ENCODE results near the gene CPSF4. TPM values are rescaled to one million over a fixed set of nuclear protein-coding genes. Genes with fewer than 3 reads are reported as not detected.
A peak's percentile ranks its signal among the peaks of the same experiment; 100 is the strongest.

CPSF4 gene
- total RNA-seq, result 32.3 and 37.9 TPM in 2 replicates
- long read RNA-seq, partial matches to known transcripts, result 1 of 9 reads
- long read RNA-seq, other reads (novel, unspliced or antisense), result 4 of 9 reads

GRCh38 chr7:99438573-99439480 is at the start of gene CPSF4, which contains the start of gene PTCD1:
Gene CPSF4 (plus strand): TSS chr7:99438943. CDS start chr7:99439083, 140 bp downstream.
Gene PTCD1 (minus strand): TSS chr7:99438798. CDS start chr7:99435242, 3,556 bp downstream.
- Mint-ChIP-seq H3K4me1 (ENCODE audit: unreplicated experiment) (peaks cover 25% of the 10 kb centered on the region), H3K9me3 (ENCODE audit: unreplicated experiment) (no peaks in the 10 kb centered on the region), H3K36me3 (ENCODE audit: unreplicated experiment) (peaks cover 18% of the 10 kb centered on the region), H3K4me3 (ENCODE audit: unreplicated experiment) (peak within 1 kb of the TSS; percentile 99), H3K27me3 (ENCODE audit: unreplicated experiment) (no peaks in the 10 kb centered on the region), H3K27ac (ENCODE audit: unreplicated experiment) (peak within 1 kb of the TSS; percentile 96)
- TF ChIP-seq, protein P1, sequence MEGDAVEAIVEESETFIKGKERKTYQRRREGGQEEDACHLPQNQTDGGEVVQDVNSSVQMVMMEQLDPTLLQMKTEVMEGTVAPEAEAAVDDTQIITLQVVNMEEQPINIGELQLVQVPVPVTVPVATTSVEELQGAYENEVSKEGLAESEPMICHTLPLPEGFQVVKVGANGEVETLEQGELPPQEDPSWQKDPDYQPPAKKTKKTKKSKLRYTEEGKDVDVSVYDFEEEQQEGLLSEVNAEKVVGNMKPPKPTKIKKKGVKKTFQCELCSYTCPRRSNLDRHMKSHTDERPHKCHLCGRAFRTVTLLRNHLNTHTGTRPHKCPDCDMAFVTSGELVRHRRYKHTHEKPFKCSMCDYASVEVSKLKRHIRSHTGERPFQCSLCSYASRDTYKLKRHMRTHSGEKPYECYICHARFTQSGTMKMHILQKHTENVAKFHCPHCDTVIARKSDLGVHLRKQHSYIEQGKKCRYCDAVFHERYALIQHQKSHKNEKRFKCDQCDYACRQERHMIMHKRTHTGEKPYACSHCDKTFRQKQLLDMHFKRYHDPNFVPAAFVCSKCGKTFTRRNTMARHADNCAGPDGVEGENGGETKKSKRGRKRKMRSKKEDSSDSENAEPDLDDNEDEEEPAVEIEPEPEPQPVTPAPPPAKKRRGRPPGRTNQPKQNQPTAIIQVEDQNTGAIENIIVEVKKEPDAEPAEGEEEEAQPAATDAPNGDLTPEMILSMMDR (IDR thresholded peaks at IDR 0.05), result no peak
- DNase-seq (ENCODE audit: extremely low spot score, unreplicated experiment), result peak; percentile 99

DNA sequence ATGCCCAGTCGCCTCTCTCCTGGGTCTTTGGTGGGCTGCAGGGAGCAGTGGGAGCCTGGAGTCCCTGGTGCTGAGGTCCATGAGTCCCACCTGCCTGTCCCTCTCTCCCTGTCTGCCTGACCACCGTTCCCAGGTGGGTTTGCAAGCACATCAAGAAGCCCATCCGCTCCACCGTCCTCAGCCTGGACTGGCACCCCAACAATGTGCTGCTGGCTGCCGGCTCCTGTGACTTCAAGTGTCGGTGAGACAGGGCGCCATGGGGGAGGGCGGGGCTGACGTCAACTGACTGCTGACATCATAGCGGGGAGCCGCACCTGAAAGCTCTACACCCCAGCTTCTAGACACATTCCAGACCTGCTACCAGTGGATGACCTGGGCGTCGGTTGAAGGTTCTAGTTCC is 49.0 kb upstream of the CPSF4 start:
- Mint-ChIP-seq H3K9me3 (ENCODE audit: unreplicated experiment) (no peaks in the 10 kb centered on the region), H3K27me3 (ENCODE audit: unreplicated experiment) (no peaks in the 10 kb centered on the region), H3K27ac (ENCODE audit: unreplicated experiment) (no peak overlapping the region), H3K36me3 (ENCODE audit: unreplicated experiment) (peaks cover 12% of the 10 kb centered on the region), H3K4me1 (ENCODE audit: unreplicated experiment) (peaks cover 13% of the 10 kb centered on the region), H3K4me3 (ENCODE audit: unreplicated experiment) (no peak overlapping the region)
- TF ChIP-seq, protein P1 (IDR thresholded peaks at IDR 0.05), result no peak
- DNase-seq (ENCODE audit: extremely low spot score, unreplicated experiment), result no peak

- TF ChIP-seq, protein P1 (IDR thresholded peaks at IDR 0.05), result no peak
- peaks cover 12% of the 10 kb centered on the region for H3K36me3 Mint-ChIP-seq (ENCODE audit: unreplicated experiment)
- H3K4me3 Mint-ChIP-seq (ENCODE audit: unreplicated experiment), result no peak overlapping the region
- no peaks in the 10 kb centered on the region for H3K27me3 Mint-ChIP-seq (ENCODE audit: unreplicated experiment)
- H3K4me1 Mint-ChIP-seq (ENCODE audit: unreplicated experiment), result peaks cover 13% of the 10 kb centered on the region
- no peaks in the 10 kb centered on the region for H3K9me3 Mint-ChIP-seq (ENCODE audit: unreplicated experiment)
- H3K27ac Mint-ChIP-seq (ENCODE audit: unreplicated experiment), result peak overlapping the region; percentile 10
- no peak for DNase-seq (ENCODE audit: extremely low spot score, unreplicated experiment)
These were observed 47.7 kb upstream of the CPSF4 start for GRCh38 chr7:99390941-99391602.

GRCh38 chr7:99392046-99392445 is 46.7 kb upstream of the CPSF4 start:
- peaks cover 13% of the 10 kb centered on the region for H3K4me1 Mint-ChIP-seq (ENCODE audit: unreplicated experiment)
- peaks cover 14% of the 10 kb centered on the region for H3K36me3 Mint-ChIP-seq (ENCODE audit: unreplicated experiment)

More at GRCh38 chr7:99392046-99392445, 46.7 kb upstream of the CPSF4 start:
- no peak for DNase-seq (ENCODE audit: extremely low spot score, unreplicated experiment)
- H3K9me3 Mint-ChIP-seq (ENCODE audit: unreplicated experiment), result no peaks in the 10 kb centered on the region
- no peaks in the 10 kb centered on the region for H3K27me3 Mint-ChIP-seq (ENCODE audit: unreplicated experiment)
- H3K4me3 Mint-ChIP-seq (ENCODE audit: unreplicated experiment), result peak overlapping the region; percentile 10
- TF ChIP-seq, protein P1 (IDR thresholded peaks at IDR 0.05), result no peak
- no peak overlapping the region for H3K27ac Mint-ChIP-seq (ENCODE audit: unreplicated experiment)
